Activated CD8-positive, alpha-beta memory T cell treated with anti-CD3 and anti-CD28 coated beads for 36 hours (primary cell): ENCODE data around the gene IRF4. TPM values are rescaled to one million over a fixed set of nuclear protein-coding genes. Genes with fewer than 3 reads are reported as not detected.

Experiments used
- CTCF ChIA-PET: fragments of 350-600 bp; sonication (Branson Sonifier 250); formaldehyde crosslinking; loops from one replicate; lab custom pipeline; 2021; ENCODE audit warnings: antibody characterized with exemption; lab: Charles Lee
- POLR2A ChIA-PET: fragments of 350-600 bp; sonication (Branson Sonifier 250); formaldehyde crosslinking; loops from one replicate; lab custom pipeline; 2021; ENCODE audit warnings: antibody characterized with exemption; lab: Charles Lee
- total RNA-seq, 2 experiments: library from RNA; stranded (reverse); gene quantifications; one replicate each; pipeline ENCODE4 v1.2.3, GENCODE V29; 2021

IRF4 gene
- total RNA-seq, 2 experiments from 2014 or later = 659 to 662 TPM

- POLR2A ChIA-PET = interaction anchor here (0.6 kb wide), 1 partner anchor 178 kb away, joined by 3 read pairs; no protein-coding TSS in a partner anchor
- CTCF ChIA-PET = no interaction called here
Observed at GRCh38 chr6:352474-352873, 39.1 kb upstream of the IRF4 start.

DNA sequence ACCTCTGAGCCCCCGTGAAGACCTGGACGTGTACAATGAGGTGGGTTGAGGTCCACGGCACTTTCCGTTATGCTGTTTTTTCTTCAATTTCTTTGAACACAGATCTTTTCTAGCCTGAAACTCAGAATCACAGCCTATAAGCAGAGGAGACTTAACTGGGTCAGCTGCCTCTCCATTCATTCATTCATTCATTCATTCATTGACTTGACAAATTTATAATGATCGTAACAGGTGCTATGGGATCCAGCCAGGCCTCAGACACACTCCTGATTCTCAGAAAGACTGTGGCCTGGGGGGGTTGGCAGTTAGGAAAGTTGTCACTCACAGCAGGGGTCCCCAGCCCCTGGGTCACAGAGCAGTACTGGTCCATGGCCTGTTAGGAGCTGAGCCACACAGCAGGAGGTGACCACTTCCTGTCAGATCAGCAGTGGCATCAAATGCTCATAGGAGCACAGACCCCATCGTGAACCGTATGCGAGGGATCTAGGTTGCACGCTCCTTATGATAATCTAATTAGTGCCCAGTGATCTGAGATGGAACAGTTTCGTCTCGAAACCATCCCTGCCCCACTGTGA is 38.6 kb upstream of the IRF4 start:
- POLR2A ChIA-PET = interaction anchor here (0.6 kb wide), 1 partner anchor 178 kb away, joined by 3 read pairs; no protein-coding TSS in a partner anchor
- CTCF ChIA-PET = no interaction called here

DNA sequence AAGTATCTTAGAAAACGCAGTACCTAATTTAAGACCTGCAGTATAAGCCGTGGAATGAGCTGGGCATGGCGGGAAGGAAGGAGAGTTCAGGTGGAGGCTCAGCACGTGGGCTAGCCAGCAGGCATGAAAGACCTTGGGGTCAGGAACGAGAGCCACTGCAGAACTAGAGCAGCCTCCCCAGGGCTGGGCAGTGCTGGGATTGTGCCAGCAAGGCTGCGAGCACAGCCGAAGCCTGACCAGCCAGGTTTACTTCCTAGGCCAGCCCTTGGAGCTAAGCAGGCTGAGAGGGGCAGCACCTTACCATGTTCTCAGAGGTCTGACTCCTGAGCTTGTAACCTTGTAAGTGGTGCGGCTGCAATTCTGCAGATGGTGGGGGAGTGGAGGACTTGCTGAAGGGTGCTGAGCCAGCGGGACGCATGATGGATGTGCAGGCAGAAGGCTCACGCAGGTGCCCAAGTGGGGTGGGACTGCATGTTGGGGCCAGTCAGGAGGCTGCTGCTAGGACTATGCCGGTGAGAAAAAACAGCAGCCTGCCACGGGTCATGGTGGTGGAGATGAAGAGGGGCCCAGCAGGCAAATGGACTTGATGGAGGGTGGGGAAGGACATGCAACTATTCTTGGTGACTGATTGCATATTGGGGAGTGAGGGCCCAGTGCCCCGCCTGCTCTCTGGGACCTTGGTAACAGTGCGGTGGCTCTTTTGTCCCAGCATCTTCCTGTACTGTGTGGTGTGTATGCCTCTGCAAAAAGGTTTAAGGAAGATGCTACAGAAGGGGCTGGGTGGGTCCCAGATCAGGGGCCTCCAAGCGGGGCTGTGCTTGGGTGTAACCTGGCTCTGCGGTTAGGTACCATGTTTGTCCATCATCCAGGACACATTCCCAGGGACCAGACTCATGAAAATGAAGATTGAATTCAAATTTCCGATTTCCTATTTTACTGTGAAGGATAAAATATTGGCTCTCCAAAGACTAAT is 37.6 kb upstream of the IRF4 start:
- ChIA-PET POLR2A (no interaction called here), CTCF (no interaction called here)

DNA sequence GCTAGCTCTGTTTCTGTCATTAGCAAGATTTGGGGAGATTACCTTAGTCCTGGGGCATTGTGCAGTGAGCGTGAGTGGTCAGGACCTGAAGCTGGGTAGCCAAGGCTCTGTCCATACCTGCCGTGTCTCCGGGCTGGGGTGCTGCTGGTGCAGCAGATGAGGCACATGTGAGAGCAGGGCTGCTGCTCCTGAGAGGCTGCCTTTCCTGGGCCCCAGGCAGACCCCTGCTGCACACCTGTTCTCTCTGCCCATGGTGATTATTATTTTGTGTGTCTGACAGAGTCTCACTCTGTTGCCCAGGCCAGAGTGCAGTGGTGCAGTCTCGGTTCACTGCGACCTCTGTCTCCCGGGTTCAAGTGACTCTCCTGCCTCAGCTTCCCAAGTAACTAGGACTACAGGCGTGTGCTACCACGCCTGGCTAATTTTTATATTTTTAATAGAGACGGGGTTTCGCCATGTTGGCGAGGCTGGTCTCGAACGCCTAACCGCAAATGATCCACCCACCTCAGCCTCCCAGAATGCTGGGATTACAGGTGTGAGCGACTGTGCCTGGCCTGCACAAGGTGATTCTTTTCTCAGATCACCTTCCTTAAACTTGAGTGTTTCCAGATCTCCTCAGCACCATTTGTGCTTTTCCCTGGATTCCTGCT is 36.8 kb upstream of the IRF4 start:
- ChIA-PET CTCF (interaction anchor here (1.3 kb wide), 1 partner anchor 33 kb away, joined by 3 read pairs; no protein-coding TSS in a partner anchor), POLR2A (no interaction called here)

GRCh38 chr6:355373-356208 is 36.0 kb upstream of the IRF4 start:
- CTCF ChIA-PET = interaction anchor here (1.3 kb wide), 1 partner anchor 32 kb away, joined by 3 read pairs; no protein-coding TSS in a partner anchor
- POLR2A ChIA-PET = no interaction called here

- ChIA-PET POLR2A (no interaction called here), CTCF (no interaction called here)
Observed at GRCh38 chr6:356828-357251, 34.7 kb upstream of the IRF4 start.

DNA sequence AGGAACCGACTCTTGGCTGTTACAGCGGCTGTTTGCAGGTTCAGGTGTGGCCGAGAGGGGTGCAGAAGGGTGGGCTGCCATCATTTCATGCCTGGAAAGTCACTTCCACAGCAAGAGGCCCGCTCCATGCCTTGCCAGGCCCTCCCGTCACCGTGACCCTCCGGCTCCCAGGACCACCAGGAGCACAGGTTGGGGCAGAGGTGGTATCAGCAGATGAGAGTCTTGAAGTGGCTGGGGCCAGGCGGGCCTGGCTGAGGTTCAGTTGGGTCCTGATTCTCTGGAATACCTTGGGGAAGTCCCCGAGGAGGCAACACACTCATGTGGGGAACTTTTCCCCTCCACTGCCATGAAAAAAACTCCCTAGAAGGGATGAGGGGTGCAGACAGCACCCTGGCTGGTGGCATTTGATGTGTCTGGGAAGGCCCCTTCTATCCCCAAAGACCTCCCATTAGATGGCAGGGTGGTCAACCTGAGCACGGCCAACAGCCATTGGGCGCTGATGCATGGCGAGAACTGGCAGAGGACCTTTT is 34.2 kb upstream of the IRF4 start:
- CTCF ChIA-PET = no interaction called here
- POLR2A ChIA-PET = no interaction called here

DNA sequence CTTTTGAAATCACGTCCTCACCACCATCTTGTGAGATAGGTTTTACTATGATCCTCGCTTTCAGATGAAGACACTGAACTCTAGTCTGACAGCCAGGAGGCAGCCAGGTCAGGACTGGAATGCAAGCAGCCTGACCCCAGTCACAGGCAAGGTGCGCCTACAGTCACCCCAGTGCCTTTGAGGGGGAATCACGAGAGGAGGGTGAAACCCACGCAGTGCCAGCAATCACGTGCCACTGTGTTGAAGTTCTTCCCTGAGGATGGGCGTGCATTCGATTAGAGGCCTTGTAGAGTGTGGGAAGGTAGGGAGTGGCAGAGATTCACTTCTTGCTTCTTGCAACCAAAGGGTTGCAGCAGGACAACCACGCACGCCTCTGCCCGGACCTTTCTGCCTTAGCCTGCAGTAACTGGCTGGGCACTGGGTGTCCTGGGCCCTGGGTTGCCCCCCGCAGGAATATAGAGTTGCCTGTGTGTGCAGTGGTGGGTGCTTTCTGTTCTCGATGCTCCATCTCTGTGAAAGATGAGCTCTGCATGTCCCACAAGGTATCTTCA is 33.7 kb upstream of the IRF4 start:
- ChIA-PET CTCF (no interaction called here), POLR2A (no interaction called here)

DNA sequence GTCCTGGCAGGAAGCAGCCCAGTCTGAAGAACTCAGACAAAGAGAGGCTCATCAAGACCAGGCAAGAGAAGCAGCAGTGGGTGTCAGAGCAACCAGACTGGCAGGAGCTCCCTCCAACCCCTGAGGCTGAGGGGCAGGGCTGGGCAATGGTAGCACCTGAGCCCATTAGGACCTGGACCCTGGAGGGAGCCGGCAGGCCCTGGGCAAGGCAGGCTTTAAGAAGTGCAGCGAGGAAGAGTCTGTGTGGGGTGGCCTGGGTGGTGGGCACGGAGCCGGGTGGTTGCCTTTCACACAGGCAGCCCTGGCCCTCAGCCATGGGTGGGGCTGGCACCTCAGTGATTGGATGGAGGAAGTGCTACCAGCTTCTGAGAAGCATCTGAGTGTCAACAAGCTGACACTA is 33.1 kb upstream of the IRF4 start:
- ChIA-PET CTCF (no interaction called here), POLR2A (no interaction called here)

DNA sequence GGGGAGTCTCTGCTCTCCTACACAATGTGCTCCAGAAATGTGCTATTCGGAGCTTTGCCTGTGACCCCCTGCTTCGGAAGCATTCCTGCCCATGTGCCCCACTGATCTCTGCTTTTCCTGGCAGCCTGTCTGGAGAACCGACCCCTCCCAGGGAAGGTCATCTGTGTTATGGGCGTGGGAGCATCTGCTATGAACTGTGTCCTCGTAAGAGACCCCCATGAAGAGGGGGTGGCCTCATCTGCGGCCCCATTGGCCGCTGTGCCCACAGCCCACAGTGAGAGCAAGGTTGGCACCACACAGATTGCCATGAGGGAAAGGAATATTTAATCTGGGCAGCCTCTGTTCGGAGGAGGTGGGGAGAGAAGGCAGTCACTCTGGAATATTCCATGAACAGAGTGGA is 32.7 kb upstream of the IRF4 start:
- POLR2A ChIA-PET = no interaction called here
- CTCF ChIA-PET = no interaction called here

- ChIA-PET CTCF (no interaction called here), POLR2A (no interaction called here)
Observed at GRCh38 chr6:359261-360035, 32.1 kb upstream of the IRF4 start.

GRCh38 chr6:360349-360748 is 31.2 kb upstream of the IRF4 start:
- ChIA-PET CTCF (no interaction called here), POLR2A (no interaction called here)

DNA sequence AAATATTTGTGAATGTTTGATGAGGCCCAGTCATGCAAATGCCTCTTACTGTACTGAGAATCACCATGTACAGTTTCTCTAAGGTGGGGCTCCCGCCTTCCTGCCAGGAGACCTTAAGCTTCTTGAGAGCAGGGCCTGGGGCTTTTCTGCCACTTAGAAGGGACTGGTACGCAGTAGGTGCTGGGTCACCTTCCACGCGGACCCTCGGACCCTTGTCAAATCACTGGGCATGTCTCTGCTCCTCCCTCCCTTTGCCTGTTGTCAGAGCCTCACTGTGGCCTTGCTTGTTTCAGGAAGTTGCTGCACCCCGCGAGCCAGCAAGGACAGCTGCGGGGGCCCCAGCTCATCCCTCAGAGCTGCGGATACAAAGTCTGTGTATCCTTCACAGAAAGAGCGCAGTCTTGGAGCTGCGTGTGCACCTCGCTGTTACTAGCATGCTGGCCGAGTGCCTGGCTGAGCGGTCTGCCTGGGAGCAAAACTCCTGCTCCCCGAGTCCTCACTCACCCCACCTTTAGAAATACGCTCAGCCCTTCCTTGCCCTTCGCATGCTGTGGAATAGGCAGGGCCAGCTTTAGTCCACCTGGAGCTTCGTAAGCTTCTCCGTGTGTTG is 30.7 kb upstream of the IRF4 start:
- ChIA-PET CTCF (no interaction called here), POLR2A (no interaction called here)

DNA sequence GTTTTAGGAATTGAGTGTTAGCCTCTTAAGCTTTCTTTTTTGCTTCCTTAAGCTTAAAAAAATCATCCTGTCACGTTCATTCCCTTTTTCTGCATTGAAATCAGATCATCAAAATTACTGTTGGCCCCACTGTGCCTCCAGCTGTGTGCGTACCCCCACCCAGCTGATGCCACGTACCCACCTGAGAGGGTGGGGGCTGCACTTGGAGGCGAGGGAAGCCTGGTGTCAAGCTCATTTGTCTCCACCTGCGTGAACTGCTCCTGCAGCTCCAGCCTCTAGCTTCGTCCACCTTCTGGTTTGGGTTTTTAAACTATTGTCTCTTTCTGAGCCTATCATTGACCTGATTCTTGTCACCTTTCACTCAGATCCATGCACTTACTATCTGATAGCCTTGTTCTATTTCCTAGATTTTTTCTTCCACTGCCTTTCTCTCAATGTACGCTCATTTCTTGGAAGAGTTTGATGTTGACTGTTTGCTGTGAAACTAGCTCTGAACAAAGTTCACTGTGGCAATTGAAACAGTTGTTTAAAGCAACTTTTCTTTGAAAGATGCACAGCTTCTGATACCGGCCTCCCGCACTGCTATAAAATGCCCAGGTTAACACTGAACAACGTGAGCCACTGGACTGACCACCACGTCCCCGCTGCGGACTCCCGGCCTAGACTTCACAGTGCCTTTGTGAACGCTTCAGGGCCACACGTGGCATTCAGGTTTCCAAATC is 30.0 kb upstream of the IRF4 start:
- ChIA-PET CTCF (interaction anchor here (0.6 kb wide), 1 partner anchor 193 kb away, joined by 3 read pairs; no protein-coding TSS in a partner anchor), POLR2A (no interaction called here)

DNA sequence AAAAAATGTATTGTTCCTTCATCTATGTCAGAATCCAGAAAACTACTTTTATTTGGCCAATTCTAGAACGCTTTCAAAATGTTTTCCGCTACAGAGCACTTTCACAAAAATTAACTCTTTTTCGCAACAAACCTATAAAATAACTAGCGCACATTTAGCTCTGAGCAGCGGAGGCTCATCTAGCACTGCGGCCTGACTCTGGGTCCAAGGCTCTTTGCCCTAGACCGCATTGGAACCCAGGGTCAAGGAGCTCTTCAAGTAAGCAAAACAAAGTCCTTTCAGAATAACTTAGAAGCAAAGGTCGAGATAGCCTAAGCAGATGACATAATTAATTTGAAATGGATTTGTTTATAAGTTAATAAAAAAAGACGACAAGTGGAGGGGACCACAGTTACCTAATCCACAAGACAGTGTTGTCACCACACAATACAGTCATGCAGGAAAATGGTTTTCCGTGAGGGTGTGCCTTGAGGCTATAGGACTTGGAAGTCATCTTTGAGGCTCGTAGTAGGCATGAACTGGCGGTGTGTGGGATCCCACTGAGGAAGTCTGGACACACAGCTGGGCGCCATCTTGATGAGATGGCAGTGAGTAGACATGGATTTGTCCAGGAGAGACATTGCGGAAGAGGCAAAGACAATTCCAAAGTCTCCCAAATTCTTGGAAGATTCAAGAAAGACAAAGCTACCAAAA is 29.2 kb upstream of the IRF4 start:
- ChIA-PET CTCF (interaction anchor here (0.6 kb wide), 1 partner anchor 194 kb away, joined by 3 read pairs; no protein-coding TSS in a partner anchor), POLR2A (no interaction called here)

- CTCF ChIA-PET = interaction anchor here (0.6 kb wide), 1 partner anchor 122 kb away, joined by 3 read pairs; no protein-coding TSS in a partner anchor
- POLR2A ChIA-PET = no interaction called here
Observed at GRCh38 chr6:362924-363249, 28.7 kb upstream of the IRF4 start.
